ENCODE results near the gene CNDP2.

CNDP2 gene

GRCh38 chr18:74501386-74501785 lies 5.2 kb downstream of the CNDP2 start:
- FAIRE-seq = no peak

GRCh38 chr18:74503137-74503536 lies 7.0 kb downstream of the CNDP2 start:
- FAIRE-seq = no peak

- FAIRE-seq = no peak
Measured at GRCh38 chr18:74505776-74506175, 9.6 kb downstream of the CNDP2 start.

- FAIRE-seq = no peak
Measured at GRCh38 chr18:74506448-74507084, 10.4 kb downstream of the CNDP2 start.

- no peak for FAIRE-seq
Measured at GRCh38 chr18:74507097-74507881, 11.1 kb downstream of the CNDP2 start.

- no peak for FAIRE-seq
Measured at GRCh38 chr18:74507927-74508326, 11.8 kb downstream of the CNDP2 start.

GRCh38 chr18:74508366-74508765 lies 12.2 kb downstream of the CNDP2 start:
- FAIRE-seq = no peak

GRCh38 chr18:74508821-74509225 lies 12.7 kb downstream of the CNDP2 start:
- FAIRE-seq = no peak

GRCh38 chr18:74509856-74510769 lies 13.9 kb downstream of the CNDP2 start:
- no peak for FAIRE-seq

- FAIRE-seq = no peak
Measured at GRCh38 chr18:74510770-74511095, 14.6 kb downstream of the CNDP2 start.

GRCh38 chr18:74511823-74512222 lies 15.7 kb downstream of the CNDP2 start:
- no peak for FAIRE-seq

- no peak for FAIRE-seq
Measured at GRCh38 chr18:74512321-74513053, 16.3 kb downstream of the CNDP2 start.

- FAIRE-seq = no peak
Measured at GRCh38 chr18:74513149-74513882, 17.2 kb downstream of the CNDP2 start.

- FAIRE-seq = no peak
Measured at GRCh38 chr18:74513883-74514205, 17.7 kb downstream of the CNDP2 start.

GRCh38 chr18:74514860-74515495 lies 18.8 kb downstream of the CNDP2 start:
- FAIRE-seq = no peak

- FAIRE-seq = no peak
Measured at GRCh38 chr18:74515620-74516231, 19.6 kb downstream of the CNDP2 start.

GRCh38 chr18:74516271-74517235 lies 20.4 kb downstream of the CNDP2 start:
- no peak for FAIRE-seq

GRCh38 chr18:74517236-74517630 lies 21.1 kb downstream of the CNDP2 start:
- no peak for FAIRE-seq

- FAIRE-seq = no peak
Measured at GRCh38 chr18:74518456-74519295, 22.5 kb downstream of the CNDP2 start.
